Smooth muscle cell of the pulmonary artery (primary cell): ENCODE results near the gene LGALS12. TPM values are rescaled to one million over a fixed set of nuclear protein-coding genes. Genes with fewer than 3 reads are reported as not detected.

ENCODE experiments used
- total RNA-seq: library from RNA; depleted of rRNA; stranded (reverse); fragments of >200 nt; gene quantifications from 2 replicates; pipeline ENCODE4 v1.2.3, GENCODE V29; 2014

LGALS12 gene, protein sequence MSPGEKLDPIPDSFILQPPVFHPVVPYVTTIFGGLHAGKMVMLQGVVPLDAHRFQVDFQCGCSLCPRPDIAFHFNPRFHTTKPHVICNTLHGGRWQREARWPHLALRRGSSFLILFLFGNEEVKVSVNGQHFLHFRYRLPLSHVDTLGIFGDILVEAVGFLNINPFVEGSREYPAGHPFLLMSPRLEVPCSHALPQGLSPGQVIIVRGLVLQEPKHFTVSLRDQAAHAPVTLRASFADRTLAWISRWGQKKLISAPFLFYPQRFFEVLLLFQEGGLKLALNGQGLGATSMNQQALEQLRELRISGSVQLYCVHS
- total RNA-seq: not detected in 2 replicates

DNA sequence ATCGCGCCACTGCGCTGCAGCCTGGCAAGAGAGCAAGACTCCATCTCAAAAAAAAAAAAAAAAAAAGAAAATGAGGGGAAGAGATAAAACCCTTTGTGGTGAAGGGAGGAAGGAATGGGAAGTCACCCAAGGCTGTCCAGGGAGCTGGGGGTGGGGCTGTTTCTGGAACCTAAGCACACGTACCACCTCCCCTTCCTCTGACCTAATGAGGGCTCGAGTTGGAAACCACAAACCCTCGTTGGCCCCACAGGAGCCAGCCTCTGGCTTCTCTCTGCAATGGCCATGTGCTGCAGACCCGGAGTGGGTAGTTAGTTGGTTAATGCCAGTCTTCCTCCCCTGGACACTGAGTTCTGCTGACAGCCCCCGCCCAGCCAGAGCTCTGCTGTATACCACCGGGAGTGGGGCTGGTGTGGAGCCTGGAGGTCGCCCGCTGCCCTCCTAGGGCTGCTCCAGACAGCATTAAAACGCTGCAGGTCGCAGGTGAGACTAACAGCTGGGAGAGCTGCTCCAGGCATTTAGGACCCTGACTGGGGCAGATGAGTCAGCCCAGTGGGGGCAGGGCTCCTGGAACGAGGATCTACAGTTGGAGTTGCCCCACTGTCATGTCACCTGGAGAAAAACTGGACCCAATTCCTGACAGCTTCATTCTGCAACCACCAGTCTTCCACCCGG, at the start of gene LGALS12:
Gene LGALS12, plus strand, starts transcription at position 228 of the 672 bp plus-strand sequence. Its CDS starts 375 bp downstream, at position 603.

GRCh38 chr11:63490551-63491239, 15.2 kb upstream of the LGALS12 start, which contains the start of gene PLAAT5:
Gene PLAAT5, minus strand, starts transcription at chr11:63491167. Its CDS starts 133 bp downstream, at chr11:63491034.

GRCh38 chr11:63536669-63537292, 30.9 kb downstream of the LGALS12 start, which contains the start of gene PLAAT4:
Gene PLAAT4, plus strand, starts transcription at chr11:63536808. Its CDS starts 61 bp downstream, at chr11:63536869.

DNA sequence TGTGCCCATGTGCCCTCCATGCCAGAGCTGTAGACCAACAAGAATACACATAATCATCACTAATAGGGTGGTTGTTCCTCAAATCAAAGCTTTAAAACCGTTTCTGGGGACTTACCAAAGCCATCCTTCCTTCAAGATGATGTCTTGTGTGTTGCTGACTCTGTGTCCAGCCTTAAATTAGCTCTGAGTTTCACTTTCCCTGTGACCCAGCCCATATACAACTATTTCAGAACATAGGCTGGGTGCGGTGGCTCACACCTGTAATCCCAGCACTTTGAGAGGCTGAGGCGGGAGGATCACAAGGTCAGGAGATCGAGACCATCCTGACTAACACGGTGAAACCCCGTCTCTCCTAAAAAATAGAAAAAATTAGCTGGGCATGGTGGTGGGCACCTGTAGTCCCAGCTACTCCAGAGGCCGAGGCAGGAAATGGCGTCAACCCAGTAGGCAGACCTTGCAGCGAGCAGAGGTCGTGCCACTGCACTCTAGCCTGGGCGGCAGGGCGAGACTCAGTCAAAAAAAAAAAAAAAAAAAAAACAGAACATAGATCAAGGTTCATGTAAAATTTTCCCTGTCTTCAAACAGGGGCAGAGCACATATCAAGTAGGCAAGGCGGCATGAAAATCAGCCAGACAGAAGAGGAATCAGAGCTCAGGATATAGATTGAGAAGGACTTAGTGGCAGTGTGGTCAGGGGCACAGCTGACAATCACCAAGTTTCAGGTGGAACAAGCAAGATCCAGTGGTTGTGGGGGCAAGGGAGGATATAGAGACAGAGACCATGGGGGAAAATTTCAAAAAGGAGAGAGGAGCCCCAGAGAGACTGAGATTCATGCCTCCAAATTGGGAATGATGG, 57.5 kb downstream of the LGALS12 start, which contains the start of gene PLAAT2:
Gene PLAAT2, minus strand, starts transcription at position 179 of the 855 bp plus-strand sequence. Its CDS starts 55 bp downstream, at position 124.

Other genes with a start within 250 kb of the LGALS12 start
- gene SLC22A9, start 136.3 kb upstream of the LGALS12 start, total RNA-seq: not detected in 2 replicates
- 0.23 TPM in 1 of 2 replicates, not detected in the other for gene PLAAT5, start 14.9 kb upstream of the LGALS12 start, total RNA-seq
- 5.1 and 9.1 TPM in 2 replicates for gene PLAAT4, start 30.7 kb downstream of the LGALS12 start, total RNA-seq
- gene PLAAT2, start 57.3 kb downstream of the LGALS12 start, total RNA-seq: not detected in 2 replicates
- gene PLAAT3, start 108.3 kb downstream of the LGALS12 start, total RNA-seq: 12.0 and 30.2 TPM in 2 replicates
- gene ATL3, start 165.3 kb downstream of the LGALS12 start, total RNA-seq: 110 and 158 TPM in 2 replicates
- 83.3 and 98.0 TPM in 2 replicates for gene RTN3, start 175.4 kb downstream of the LGALS12 start, total RNA-seq